ENCODE results near the gene SAMD4B.

The SAMD4B gene

DNA sequence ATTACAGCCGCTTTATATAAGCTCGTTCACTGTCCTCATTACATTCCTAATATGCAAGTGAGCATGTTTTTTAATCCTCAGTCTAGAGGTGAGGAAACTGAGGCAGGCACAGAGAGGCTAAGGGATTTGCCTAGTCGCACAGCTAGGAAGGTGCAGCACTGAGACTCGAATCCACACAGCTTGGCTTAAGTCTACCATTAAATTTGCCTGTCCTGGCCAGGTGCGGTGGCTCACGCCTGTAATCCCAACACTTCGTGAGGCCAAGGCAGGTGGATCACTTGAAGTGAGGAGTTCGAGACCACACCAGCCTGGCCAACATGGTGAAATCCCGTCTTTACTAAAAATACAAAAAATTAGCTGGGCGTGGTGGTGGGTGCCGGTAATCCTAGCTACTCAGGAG is 85.5 kb downstream of the SAMD4B start:
- H3K27ac ChIP-seq = peak overlapping the region in 1 of 2 donors; percentile 88
- DNase-seq (ENCODE audit: low spot score) = no peak
- H3K4me3 ChIP-seq = no peak overlapping the region
- TF ChIP-seq, protein P1, sequence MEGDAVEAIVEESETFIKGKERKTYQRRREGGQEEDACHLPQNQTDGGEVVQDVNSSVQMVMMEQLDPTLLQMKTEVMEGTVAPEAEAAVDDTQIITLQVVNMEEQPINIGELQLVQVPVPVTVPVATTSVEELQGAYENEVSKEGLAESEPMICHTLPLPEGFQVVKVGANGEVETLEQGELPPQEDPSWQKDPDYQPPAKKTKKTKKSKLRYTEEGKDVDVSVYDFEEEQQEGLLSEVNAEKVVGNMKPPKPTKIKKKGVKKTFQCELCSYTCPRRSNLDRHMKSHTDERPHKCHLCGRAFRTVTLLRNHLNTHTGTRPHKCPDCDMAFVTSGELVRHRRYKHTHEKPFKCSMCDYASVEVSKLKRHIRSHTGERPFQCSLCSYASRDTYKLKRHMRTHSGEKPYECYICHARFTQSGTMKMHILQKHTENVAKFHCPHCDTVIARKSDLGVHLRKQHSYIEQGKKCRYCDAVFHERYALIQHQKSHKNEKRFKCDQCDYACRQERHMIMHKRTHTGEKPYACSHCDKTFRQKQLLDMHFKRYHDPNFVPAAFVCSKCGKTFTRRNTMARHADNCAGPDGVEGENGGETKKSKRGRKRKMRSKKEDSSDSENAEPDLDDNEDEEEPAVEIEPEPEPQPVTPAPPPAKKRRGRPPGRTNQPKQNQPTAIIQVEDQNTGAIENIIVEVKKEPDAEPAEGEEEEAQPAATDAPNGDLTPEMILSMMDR (IDR thresholded peaks at IDR 0.05) = no peak

DNA sequence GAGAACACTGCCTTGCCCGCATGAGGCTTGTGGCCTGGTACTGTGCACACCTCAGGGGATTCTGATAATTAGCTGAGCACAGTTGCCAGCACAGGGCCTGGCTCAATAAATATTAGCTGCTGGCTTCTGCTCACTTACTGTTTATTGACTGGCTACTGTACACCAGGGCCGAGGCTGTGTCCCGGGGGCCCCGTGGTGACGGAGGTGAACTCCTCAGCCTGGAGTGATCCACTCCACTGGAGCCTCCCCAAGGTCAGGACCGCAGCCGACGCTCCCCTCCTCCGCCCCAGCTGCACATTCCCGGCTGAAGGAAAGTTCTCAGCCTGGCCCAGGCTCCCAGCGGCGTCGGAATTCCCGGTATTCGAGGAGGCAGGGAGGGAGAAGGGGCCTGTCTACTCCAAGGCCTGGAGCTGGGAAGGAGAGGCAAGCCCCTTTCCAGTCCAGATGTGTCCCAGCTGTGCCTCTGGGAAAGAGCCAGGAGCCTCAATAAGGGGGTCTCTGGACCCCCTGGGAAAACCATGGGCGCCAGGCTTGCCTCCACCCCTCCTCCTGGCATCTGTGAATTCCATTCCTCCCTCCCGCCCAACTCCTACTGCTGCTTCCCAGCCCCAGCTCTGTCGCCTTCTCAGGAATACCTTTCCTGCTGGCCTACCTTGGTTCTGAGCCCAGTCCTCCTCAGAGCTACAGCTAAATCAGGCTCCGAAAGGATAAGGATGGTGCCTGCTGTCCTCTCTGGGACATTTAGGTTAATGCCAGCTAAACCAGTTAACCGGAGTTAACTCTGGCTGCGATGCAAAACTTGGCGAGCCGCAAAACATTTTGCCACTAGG is 86.3 kb downstream of the SAMD4B start:
- peak; percentile 89 for DNase-seq (ENCODE audit: low spot score)
- H3K27ac ChIP-seq = peak overlapping the region; percentile 40 to 88
- TF ChIP-seq, protein P1 (IDR thresholded peaks at IDR 0.05) = no peak
- peak overlapping the region; percentile 29 for H3K4me3 ChIP-seq

DNA sequence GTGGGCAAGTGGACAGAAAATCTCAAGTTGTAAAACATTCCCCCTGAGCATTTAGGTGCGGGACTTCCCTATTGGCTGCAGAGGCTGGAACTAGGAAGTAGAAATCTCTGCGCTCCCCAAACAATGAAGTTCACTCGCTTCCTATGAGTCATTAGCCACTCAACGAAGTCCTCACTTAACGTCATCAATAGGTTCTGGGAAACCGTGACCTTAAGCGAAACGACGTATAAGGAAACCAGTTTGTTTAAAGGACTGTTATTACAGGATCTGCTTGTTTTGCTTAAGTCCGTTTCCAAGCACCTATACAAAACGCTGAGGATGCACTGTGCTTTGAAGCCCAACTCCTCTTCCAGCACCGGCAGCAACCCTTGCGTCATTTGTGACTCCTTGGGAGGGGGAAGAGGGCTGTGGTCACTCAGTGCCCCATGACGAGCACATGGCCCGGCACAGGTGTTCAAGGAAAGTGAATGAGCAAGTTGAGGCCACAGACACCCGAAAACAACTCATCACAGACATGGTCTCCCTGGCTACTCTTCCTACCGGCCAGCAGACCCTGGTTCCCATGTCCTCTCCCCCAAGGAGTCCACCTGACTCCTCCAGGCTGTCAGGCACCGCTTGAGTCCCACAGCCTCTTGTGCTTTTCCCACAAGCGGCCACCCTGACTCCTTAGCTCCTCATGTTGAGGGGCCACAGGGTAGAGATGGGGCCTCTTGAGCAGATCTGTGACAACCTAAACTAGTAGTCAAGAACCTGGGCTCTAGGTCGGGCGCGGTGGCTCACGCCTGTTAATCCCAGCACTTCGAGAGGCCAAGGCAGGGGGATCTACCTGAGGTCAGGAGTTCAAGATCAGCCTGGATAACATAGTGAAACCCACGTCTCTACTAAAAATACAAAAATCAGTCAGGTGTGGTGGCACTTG is 88.7 kb downstream of the SAMD4B start:
- TF ChIP-seq, protein P1 (IDR thresholded peaks at IDR 0.05) = no peak
- DNase-seq (ENCODE audit: low spot score) = peak; percentile 74
- H3K27ac ChIP-seq = peak overlapping the region; percentile 27 to 84
- H3K4me3 ChIP-seq = peak overlapping the region; percentile 37

DNA sequence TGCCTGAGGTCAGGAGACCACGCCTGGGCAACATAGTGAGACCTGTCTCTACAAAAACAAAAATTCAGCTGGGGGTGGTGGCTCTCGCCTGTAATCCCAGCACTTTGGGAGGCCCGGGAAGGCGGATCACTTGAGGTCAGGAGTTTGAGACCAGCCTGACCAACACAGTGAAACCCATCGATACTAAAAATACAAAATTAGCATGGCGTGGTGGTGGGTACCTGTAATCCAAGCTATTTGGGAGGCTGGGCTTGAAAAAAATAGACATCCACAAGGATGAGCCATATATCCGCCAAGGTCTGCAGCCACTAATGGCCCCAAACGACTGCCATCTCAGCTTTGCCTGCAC is 90.4 kb downstream of the SAMD4B start:
- TF ChIP-seq, protein P1 (IDR thresholded peaks at IDR 0.05) = no peak
- no peak for DNase-seq (ENCODE audit: low spot score)
- no peak overlapping the region for H3K27ac ChIP-seq
- H3K4me3 ChIP-seq = no peak overlapping the region

DNA sequence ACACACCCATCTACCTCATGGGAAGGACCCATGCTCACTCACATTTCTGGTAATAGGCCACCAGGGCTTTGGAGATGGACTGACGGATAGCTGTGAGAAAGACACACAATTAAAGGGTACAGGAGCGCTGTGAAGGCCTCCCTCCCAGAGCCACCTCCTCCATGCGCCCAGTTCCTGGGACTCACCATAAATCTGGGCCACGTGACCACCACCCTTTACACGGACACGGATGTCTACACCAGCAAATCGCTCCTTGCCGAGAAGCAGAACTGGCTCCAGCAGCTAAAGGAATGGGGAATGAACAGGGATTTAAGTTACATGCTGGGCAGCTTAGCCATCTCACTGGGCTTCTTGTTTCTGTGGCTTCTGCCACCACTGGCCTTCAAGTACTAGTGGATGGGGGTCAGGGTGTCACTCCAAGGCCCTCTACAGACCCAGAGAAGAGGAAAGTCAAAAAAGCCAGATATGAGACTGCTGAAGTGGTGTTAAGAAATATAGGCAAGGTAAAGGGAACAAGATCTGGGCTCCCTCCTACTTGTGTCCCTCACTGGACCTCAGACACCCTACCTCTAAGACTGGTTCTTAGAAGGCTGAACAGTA is 91.4 kb downstream of the SAMD4B start:
- TF ChIP-seq, protein P1 (IDR thresholded peaks at IDR 0.05) = no peak
- no peak for DNase-seq (ENCODE audit: low spot score)
- H3K27ac ChIP-seq = no peak overlapping the region
- H3K4me3 ChIP-seq = peak overlapping the region; percentile 97

DNA sequence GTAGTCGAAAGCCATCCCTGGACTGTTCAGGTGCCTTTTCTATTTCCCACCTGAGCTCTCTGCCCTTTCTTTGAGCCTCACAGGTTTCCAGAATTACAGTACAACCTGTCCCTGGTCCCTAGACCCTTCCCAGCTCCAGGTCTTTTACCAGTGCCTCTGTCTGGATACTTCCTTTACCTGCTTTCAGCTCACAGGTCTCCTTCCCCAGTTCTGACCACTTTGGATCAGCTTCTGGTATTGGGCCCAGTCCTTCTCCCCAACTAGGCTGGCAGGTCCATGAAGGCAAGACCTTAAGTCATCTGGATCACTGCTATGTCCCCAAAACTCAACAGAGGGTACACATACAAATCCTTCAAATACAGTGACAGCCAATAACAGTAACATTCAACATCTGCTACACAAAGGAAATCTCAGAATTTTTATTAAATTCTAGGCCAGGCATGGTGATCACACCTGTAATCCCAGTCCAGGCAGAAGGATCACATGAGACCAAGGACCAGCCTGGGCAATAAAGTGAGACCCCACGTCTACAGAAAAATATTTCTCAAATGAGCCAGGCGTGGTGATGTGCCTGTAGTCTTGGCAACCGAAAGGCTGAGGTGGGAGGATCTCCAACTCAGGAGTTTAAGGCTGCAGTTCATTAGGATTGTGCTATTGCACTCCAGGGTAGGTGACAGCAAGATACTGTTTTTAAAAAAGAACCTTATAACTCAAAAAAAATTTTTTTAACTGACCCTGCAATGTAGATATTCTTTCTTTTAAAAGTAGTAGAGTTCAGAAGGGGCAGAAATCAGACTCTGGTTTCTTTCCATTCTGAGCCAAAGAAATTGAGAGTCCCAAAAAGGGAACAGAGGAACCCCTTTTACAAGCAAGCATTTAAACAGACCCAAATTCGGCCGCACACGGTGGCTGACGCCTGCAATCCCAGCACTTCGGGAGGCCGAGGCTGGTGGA is 92.2 kb downstream of the SAMD4B start:
- TF ChIP-seq, protein P1 (IDR thresholded peaks at IDR 0.05) = no peak
- peak overlapping the region; percentile 97 for H3K4me3 ChIP-seq
- peak overlapping the region; percentile 80 to 87 for H3K27ac ChIP-seq
- no peak for DNase-seq (ENCODE audit: low spot score)
